HCT116 (cell line): ENCODE data around the gene IST1. TPM values are rescaled to one million over a fixed set of nuclear protein-coding genes. Genes with fewer than 3 reads are reported as not detected.

Source experiments
- ATAC-seq: fragments of 200-7000 bp; cut with Tn5 transposase; 2 replicates; pipeline ENCODE4 v1.9.1; 2020; ENCODE audit warnings: mild to moderate bottlenecking, moderate library complexity
- BruUV-seq: library from RNA; stranded (reverse); fragments of 400-500 nt; replicated peaks from 2 replicates; lab custom pipeline; 2021; lab: Mats Ljungman, UMichigan
- CTCF ChIA-PET: fragments of 300-600 bp; sonication (Branson Sonifier 250); formaldehyde crosslinking; loops from one replicate; lab custom pipeline; 2021; ENCODE audit warnings: antibody characterized with exemption; lab: Charles Lee
- POLR2A ChIA-PET: fragments of 300-600, 350-600 bp; sonication (Branson Sonifier 250); formaldehyde crosslinking; loops from one replicate; lab custom pipeline; 2021; ENCODE audit warnings: antibody characterized with exemption; lab: Charles Lee
- RAD21 ChIA-PET, 2 experiments: fragments of 300-600 bp; sonication (Branson Sonifier 250); formaldehyde crosslinking; loops; one replicate each; lab custom pipeline; 2023; ENCODE audit warnings: low total read pairs in 2 of 2; ENCODE audit not compliant: uncharacterized antibody in 2 of 2, unreplicated experiment in 2 of 2, low non-redundant PET in 1 of 2; lab: Charles Lee
- DNase-seq: peaks from one replicate; pipeline ENCODE4 v3.0.0-alpha.2; 2010; ENCODE audit warnings: low read depth, low spot score
- H2AFZ ChIP-seq: fragments of 200-600 bp; shearing (Covaris generic), sonication (generic); 2 replicates; pipeline ENCODE4 v1.6.1; 2017; ENCODE audit warnings: low read depth, mixed run types, mixed read lengths, antibody characterized with exemption, low read length; ENCODE audit not compliant: poor library complexity, severe bottlenecking
- H3K27ac ChIP-seq: 2 replicates; pipeline ENCODE4 v1.5.1; 2012; ENCODE audit warnings: low read depth, low read length
- H3K27me3 ChIP-seq: fragments of 200-600 bp; sonication (generic); 2 replicates; pipeline ENCODE4 v1.6.1; 2016; ENCODE audit warnings: mixed run types, low read length, mixed read lengths; ENCODE audit not compliant: insufficient read depth
- H3K36me3 ChIP-seq, 2 experiments: fragments of 200-500 bp in 1 of 2; fragments of 200-600 bp in 1 of 2; sonication (Bioruptor generic) in 1 of 2; sonication (generic) in 1 of 2; 2 replicates each; pipeline versions ENCODE4 v1.5.1 to v1.6.1; 2014 to 2016; ENCODE audit warnings: low read length in 2 of 2, inconsistent platforms in 1 of 2, mixed read lengths in 1 of 2, mixed run types in 1 of 2; ENCODE audit not compliant: insufficient read depth in 2 of 2, control insufficient read depth in 1 of 2
- H3K4me1 ChIP-seq, 2 experiments: fragments of 200-600 bp in 1 of 2; sonication (generic) in 1 of 2; 2 replicates each; pipeline versions ENCODE4 v1.5.1 to v1.6.1; 2012 to 2017; ENCODE audit warnings: low read length in 2 of 2, inconsistent platforms in 1 of 2, mild to moderate bottlenecking in 1 of 2, mixed read lengths in 1 of 2, mixed run types in 1 of 2, moderate library complexity in 1 of 2; ENCODE audit not compliant: insufficient read depth in 2 of 2, control insufficient read depth in 1 of 2
- H3K4me2 ChIP-seq: fragments of 200-600 bp; sonication (generic); 2 replicates; pipeline ENCODE4 v1.6.1; 2017; ENCODE audit warnings: mixed run types, low read length, mixed read lengths
- H3K4me3 ChIP-seq, 2 experiments: fragments of 200-600 bp in 1 of 2; sonication (generic) in 1 of 2; replicated peaks in 1 of 2; 2 replicates each; pipeline ENCODE4 v1.5.1; 2011 to 2016; ENCODE audit warnings: low read length in 2 of 2, control low read depth in 1 of 2, low read depth in 1 of 2, mild to moderate bottlenecking in 1 of 2, mixed read lengths in 1 of 2, mixed run types in 1 of 2
- H3K79me2 ChIP-seq: fragments of 200-600 bp; sonication (generic); 2 replicates; pipeline ENCODE4 v1.6.1; 2017; ENCODE audit warnings: mild to moderate bottlenecking, mixed run types, low read length, moderate library complexity, mixed read lengths; ENCODE audit not compliant: insufficient read depth
- H3K9ac ChIP-seq: fragments of 200-600 bp; sonication (generic); 2 replicates; pipeline ENCODE4 v1.6.1; 2016; ENCODE audit warnings: low read length, mixed read lengths
- H3K9me2 ChIP-seq: fragments of 200-600 bp; sonication (generic), shearing (Covaris generic); 2 replicates; pipeline ENCODE4 v1.6.1; 2017; ENCODE audit warnings: mixed run types, mild to moderate bottlenecking, moderate library complexity; ENCODE audit not compliant: insufficient read depth
- H3K9me3 ChIP-seq, 2 experiments: fragments of 200-500 bp in 1 of 2; fragments of 200-600 bp in 1 of 2; sonication (Bioruptor generic) in 1 of 2; sonication (generic) in 1 of 2; 2 replicates each; pipeline ENCODE4 v1.6.1; 2014 to 2017; ENCODE audit warnings: low read length in 2 of 2, mixed read lengths in 2 of 2, inconsistent platforms in 1 of 2, low read depth in 1 of 2, mild to moderate bottlenecking in 1 of 2, mixed run types in 1 of 2, moderate library complexity in 1 of 2; ENCODE audit not compliant: control insufficient read depth in 1 of 2, insufficient read depth in 1 of 2
- H4K20me1 ChIP-seq: fragments of 200-600 bp; sonication (generic), shearing (Covaris generic); 2 replicates; pipeline ENCODE4 v1.6.1; 2017; ENCODE audit warnings: mixed run types, mild to moderate bottlenecking, moderate library complexity; ENCODE audit not compliant: insufficient read depth
- CBX3 ChIP-seq: IDR thresholded peaks from 2 replicates; pipeline ENCODE4 v1.6.1; 2012; ENCODE audit warnings: low read depth
- ELF1 ChIP-seq: IDR thresholded peaks from 2 replicates; pipeline ENCODE4 v1.6.1; 2012; ENCODE audit warnings: low read depth, borderline replicate concordance
- RAD21 ChIP-seq: IDR thresholded peaks from 2 replicates; pipeline ENCODE4 v1.6.1; 2012; ENCODE audit warnings: low read depth, mild to moderate bottlenecking
- SP1 ChIP-seq: IDR thresholded peaks from 2 replicates; pipeline ENCODE4 v1.6.1; 2012; ENCODE audit warnings: low read depth
- YY1 ChIP-seq: IDR thresholded peaks from 2 replicates; pipeline ENCODE4 v1.6.1; 2011; ENCODE audit warnings: low read length, low read depth, moderate library complexity, mild to moderate bottlenecking; ENCODE audit not compliant: insufficient replicate concordance; ENCODE audit errors: extremely low read depth
- intact Hi-C: fragments of 100-400 bp; cut with micrococcal nuclease; formaldehyde crosslinking; loops from 2 replicates; pipeline ENCODE4 v1.10.0; 2022
- total RNA-seq: library from RNA; stranded (reverse); gene quantifications from one replicate; pipeline ENCODE4 v1.2.1, GENCODE V29; 2021; ENCODE audit not compliant: unreplicated experiment
- TF ChIP-seq, protein P1 (sequence below), 3 experiments: fragments of 200-600 bp in 1 of 3; sonication (generic) in 1 of 3; IDR thresholded peaks in 2 of 3; conservative IDR thresholded peaks in 1 of 3; 2 replicates each; pipeline ENCODE4 v1.5.1; 2012 to 2017; ENCODE audit warnings: low read depth in 2 of 3, low read length in 2 of 3, antibody characterized with exemption in 1 of 3, borderline replicate concordance in 1 of 3, control low read depth in 1 of 3, mild to moderate bottlenecking in 1 of 3, mixed read lengths in 1 of 3, mixed run types in 1 of 3, moderate library complexity in 1 of 3; ENCODE audit not compliant: insufficient read depth in 1 of 3
- TF ChIP-seq, protein P2 (sequence below): IDR thresholded peaks from 2 replicates; pipeline ENCODE4 v1.6.1; 2012

Gene IST1
- total RNA-seq, 1 experiment from 2014 or later = 191 TPM

GRCh38 chr16:71961066-71962039, 66.0 kb downstream of the IST1 start:
- TF ChIP-seq CBX3 (peak; percentile 41; the same call in 1 of the 2 replicates), YY1 (peak; percentile 26), ELF1 (no peak), SP1 (no peak), RAD21 (peak; percentile 95)
- TF ChIP-seq, protein P1, sequence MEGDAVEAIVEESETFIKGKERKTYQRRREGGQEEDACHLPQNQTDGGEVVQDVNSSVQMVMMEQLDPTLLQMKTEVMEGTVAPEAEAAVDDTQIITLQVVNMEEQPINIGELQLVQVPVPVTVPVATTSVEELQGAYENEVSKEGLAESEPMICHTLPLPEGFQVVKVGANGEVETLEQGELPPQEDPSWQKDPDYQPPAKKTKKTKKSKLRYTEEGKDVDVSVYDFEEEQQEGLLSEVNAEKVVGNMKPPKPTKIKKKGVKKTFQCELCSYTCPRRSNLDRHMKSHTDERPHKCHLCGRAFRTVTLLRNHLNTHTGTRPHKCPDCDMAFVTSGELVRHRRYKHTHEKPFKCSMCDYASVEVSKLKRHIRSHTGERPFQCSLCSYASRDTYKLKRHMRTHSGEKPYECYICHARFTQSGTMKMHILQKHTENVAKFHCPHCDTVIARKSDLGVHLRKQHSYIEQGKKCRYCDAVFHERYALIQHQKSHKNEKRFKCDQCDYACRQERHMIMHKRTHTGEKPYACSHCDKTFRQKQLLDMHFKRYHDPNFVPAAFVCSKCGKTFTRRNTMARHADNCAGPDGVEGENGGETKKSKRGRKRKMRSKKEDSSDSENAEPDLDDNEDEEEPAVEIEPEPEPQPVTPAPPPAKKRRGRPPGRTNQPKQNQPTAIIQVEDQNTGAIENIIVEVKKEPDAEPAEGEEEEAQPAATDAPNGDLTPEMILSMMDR (IDR thresholded peaks at IDR 0.05 in 2 of 3, conservative IDR thresholded peaks at IDR 0.05 in 1 of 3; ENCODE audit: borderline replicate concordance in 1 of 3, insufficient read depth in 1 of 3, low read depth in 2 of 3, low read length in 2 of 3) = peak; percentile 82 to 89 (median 86)
- TF ChIP-seq, protein P2, sequence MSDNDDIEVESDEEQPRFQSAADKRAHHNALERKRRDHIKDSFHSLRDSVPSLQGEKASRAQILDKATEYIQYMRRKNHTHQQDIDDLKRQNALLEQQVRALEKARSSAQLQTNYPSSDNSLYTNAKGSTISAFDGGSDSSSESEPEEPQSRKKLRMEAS = no peak
- intact Hi-C loops = loop anchor here (1.0 to 10.0 kb wide), 3 partner anchors 79 to 215 kb away; no protein-coding TSS in a partner anchor
- Histone ChIP-seq H3K4me3 (no peak overlapping the region), H3K27me3 (no peaks in the 10 kb centered on the region), H3K27ac (no peak overlapping the region), H3K36me3 (no peaks in the 10 kb centered on the region), H3K9me2 (no peaks in the 10 kb centered on the region), H2AFZ (peak overlapping the region; percentile 36), H3K4me1 (peaks cover 0 to 5% of the 10 kb centered on the region in 2 experiments; a peak in 1 of 4 replicates), H4K20me1 (no peaks in the 10 kb centered on the region), H3K79me2 (no peaks in the 10 kb centered on the region), H3K4me2 (peak overlapping the region; percentile 37), H3K9me3 (no peaks in the 10 kb centered on the region), H3K9ac (no peak overlapping the region)
- DNase-seq = peak; percentile 84
- BruUV-seq = no TSS peak
- peak; percentile 99 for ATAC-seq
- POLR2A ChIA-PET = interaction anchor here (1.5 to 1.7 kb wide), 2 partner anchors 153 to 396 kb away, joined by 3 read pairs; partner anchors contain the start of gene AP1G1
- RAD21 ChIA-PET = interaction anchor here (0.6 to 1.1 kb wide), 2 partner anchors 396 to 397 kb away, joined by 3 read pairs; no protein-coding TSS in a partner anchor
- CTCF ChIA-PET = interaction anchor here (0.5 to 1.9 kb wide), 21 partner anchors 8 to 460 kb away, joined by 3 to 16 read pairs (median 3); partner anchors contain the start of genes AP1G1, DHX38, TXNL4B and ZNF821
